ENCODE data around the gene NDC80.

NDC80 gene

DNA sequence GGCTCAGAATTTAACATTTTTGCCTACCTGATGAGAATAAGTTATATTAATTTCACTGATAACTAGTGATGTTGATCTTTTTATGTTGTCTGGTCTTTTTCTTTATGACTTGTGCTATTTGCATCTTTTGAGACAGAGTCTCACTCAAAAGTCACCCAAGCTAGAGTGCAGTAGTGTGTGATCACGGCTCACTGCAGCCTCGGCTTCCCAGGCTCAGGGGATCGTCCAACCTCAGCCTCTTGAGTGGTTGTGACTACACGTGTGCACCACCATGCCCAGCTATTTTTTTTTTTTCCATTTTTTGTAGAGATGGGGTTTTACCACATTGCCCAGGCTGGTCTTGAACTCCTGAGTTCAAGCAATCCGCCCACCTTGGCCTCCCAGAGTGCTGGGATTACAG lies 91.6 kb downstream of the NDC80 start:
- no peak overlapping the region for H3K4me3 ChIP-seq (ENCODE audit: low read depth, low read length)
- DNase-seq (ENCODE audit: low read depth): no peak
- TF ChIP-seq, protein P1, sequence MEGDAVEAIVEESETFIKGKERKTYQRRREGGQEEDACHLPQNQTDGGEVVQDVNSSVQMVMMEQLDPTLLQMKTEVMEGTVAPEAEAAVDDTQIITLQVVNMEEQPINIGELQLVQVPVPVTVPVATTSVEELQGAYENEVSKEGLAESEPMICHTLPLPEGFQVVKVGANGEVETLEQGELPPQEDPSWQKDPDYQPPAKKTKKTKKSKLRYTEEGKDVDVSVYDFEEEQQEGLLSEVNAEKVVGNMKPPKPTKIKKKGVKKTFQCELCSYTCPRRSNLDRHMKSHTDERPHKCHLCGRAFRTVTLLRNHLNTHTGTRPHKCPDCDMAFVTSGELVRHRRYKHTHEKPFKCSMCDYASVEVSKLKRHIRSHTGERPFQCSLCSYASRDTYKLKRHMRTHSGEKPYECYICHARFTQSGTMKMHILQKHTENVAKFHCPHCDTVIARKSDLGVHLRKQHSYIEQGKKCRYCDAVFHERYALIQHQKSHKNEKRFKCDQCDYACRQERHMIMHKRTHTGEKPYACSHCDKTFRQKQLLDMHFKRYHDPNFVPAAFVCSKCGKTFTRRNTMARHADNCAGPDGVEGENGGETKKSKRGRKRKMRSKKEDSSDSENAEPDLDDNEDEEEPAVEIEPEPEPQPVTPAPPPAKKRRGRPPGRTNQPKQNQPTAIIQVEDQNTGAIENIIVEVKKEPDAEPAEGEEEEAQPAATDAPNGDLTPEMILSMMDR (conservative IDR thresholded peaks at IDR 0.05; ENCODE audit: low read depth, low read length): no peak

Data from choroid plexus epithelial cell (primary cell).